HG02973 (cell line): ENCODE results near the gene CYP4Z1.
"Not testable (repeated sequence)": the region's sequence is repeated elsewhere in the genome, so short reads cannot be mapped to it uniquely, and the experiment has no call there.

Source experiments
- ATAC-seq: cut with Tn5 transposase; IDR thresholded peaks from one replicate; pipeline ENCODE4 v1.9.1; 2021; ENCODE audit warnings: moderate library complexity; ENCODE audit not compliant: unreplicated experiment

The CYP4Z1 gene

GRCh38 chr1:47126997-47127396, 60.0 kb downstream of the CYP4Z1 start:
- ATAC-seq: not testable (repeated sequence)

GRCh38 chr1:47128221-47128620, 61.2 kb downstream of the CYP4Z1 start:
- ATAC-seq: no peak

- not testable (repeated sequence) for ATAC-seq
Observed at GRCh38 chr1:47128854-47129253, 61.8 kb downstream of the CYP4Z1 start.

GRCh38 chr1:47129489-47130230, 62.6 kb downstream of the CYP4Z1 start:
- not testable (repeated sequence) for ATAC-seq

- ATAC-seq: not testable (repeated sequence)
Observed at GRCh38 chr1:47132665-47133064, 65.6 kb downstream of the CYP4Z1 start.

- no peak for ATAC-seq
Observed at GRCh38 chr1:47137198-47137597, 70.2 kb downstream of the CYP4Z1 start, which contains the start of gene CYP4A22. Gene CYP4A22 (plus strand): TSS chr1:47137441. CDS start chr1:47137486, 45 bp downstream.

- no peak for ATAC-seq
Observed at GRCh38 chr1:47137925-47138615, 71.0 kb downstream of the CYP4Z1 start.

- ATAC-seq: not testable (repeated sequence)
Observed at GRCh38 chr1:47140358-47140757, 73.3 kb downstream of the CYP4Z1 start.

- not testable (repeated sequence) for ATAC-seq
Observed at GRCh38 chr1:47143654-47144053, 76.6 kb downstream of the CYP4Z1 start.

GRCh38 chr1:47146495-47146894, 79.5 kb downstream of the CYP4Z1 start:
- not testable (repeated sequence) for ATAC-seq

- ATAC-seq: no peak
Observed at GRCh38 chr1:47147047-47147785, 80.2 kb downstream of the CYP4Z1 start.

GRCh38 chr1:47149162-47149561, 82.1 kb downstream of the CYP4Z1 start:
- not testable (repeated sequence) for ATAC-seq

GRCh38 chr1:47156457-47156856, 89.4 kb downstream of the CYP4Z1 start:
- ATAC-seq: not testable (repeated sequence)

- ATAC-seq: not testable (repeated sequence)
Observed at GRCh38 chr1:47157957-47158356, 90.9 kb downstream of the CYP4Z1 start.

GRCh38 chr1:47160716-47161115, 93.7 kb downstream of the CYP4Z1 start:
- no peak for ATAC-seq

GRCh38 chr1:47161298-47162040, 94.4 kb downstream of the CYP4Z1 start:
- ATAC-seq: no peak

GRCh38 chr1:47164552-47164951, 97.5 kb downstream of the CYP4Z1 start:
- ATAC-seq: no peak
